Right lobe of liver (tissue), 6 donors: ENCODE data around the gene DHFR. TPM values are rescaled to one million over a fixed set of nuclear protein-coding genes. Genes with fewer than 3 reads are reported as not detected.
"Not testable (repeated sequence)": the region's sequence is repeated elsewhere in the genome, so short reads cannot be mapped to it uniquely, and the experiment has no call there.

Source experiments
- ATAC-seq, 4 donors: fragments of 200-7000 bp; cut with Tn5 transposase; one replicate each; pipeline ENCODE4 v1.9.1; 2020; ENCODE audit warnings: mild to moderate bottlenecking in 4 of 4, moderate library complexity in 4 of 4
- DNase-seq, 3 donors: peaks; one replicate each; pipeline ENCODE4 v3.0.0-alpha.2; 2020
- H3K27ac ChIP-seq, 3 donors: fragments of 200-600 bp; one replicate each; pipeline ENCODE4 v1.8.0; 2022
- H3K27me3 ChIP-seq, 2 donors: fragments of 200-600 bp; one replicate each; pipeline ENCODE4 v1.8.0; 2022
- H3K36me3 ChIP-seq, 4 donors: fragments of 200-600 bp; sonication (generic) in 1 of 4; one replicate each; pipeline versions ENCODE4 v1.5.1 to v1.8.0; 2017 to 2022; ENCODE audit warnings: control low read depth in 1 of 4
- H3K4me1 ChIP-seq, 4 donors: fragments of 200-600 bp; sonication (generic) in 1 of 4; one replicate each; pipeline versions ENCODE4 v1.5.1 to v1.8.0; 2017 to 2022; ENCODE audit warnings: control low read depth in 1 of 4
- H3K4me3 ChIP-seq, 3 donors: fragments of 200-600 bp; one replicate each; pipeline ENCODE4 v1.8.0; 2022
- H3K9me3 ChIP-seq, 4 donors: fragments of 200-600 bp; sonication (generic) in 1 of 4; one replicate each; pipeline versions ENCODE4 v1.5.1 to v1.8.0; 2017 to 2022; ENCODE audit warnings: control low read depth in 1 of 4
- POLR2A ChIP-seq: fragments of 450-650 bp; IDR thresholded peaks from one replicate; pipeline ENCODE4 v1.6.1; 2017; ENCODE audit warnings: antibody characterized with exemption, mild to moderate bottlenecking
- WGBS: methylation state at CpG from one replicate; pipeline ENCODE4 v1.1.6; 2018; ENCODE audit warnings: low coverage, low lambda C conversion rate; ENCODE audit not compliant: insufficient coverage; ENCODE audit errors: missing lambda C conversion rate; 5-methylcytosine and 5-hydroxymethylcytosine counted together
- intact Hi-C, 2 donors: fragments of 100-400 bp; cut with DNase I; formaldehyde crosslinking; loops; one replicate each; pipeline versions ENCODE4 v1.11.2 to v1.14.1; 2022
- total RNA-seq, 6 experiments: library from RNA; depleted of rRNA in 2 of 6; stranded (reverse); fragments of >200 nt in 2 of 6; fragmentation: NEBNext Ultra II Directional in 3 of 6; extraction: Animal tissue kit (Norgen Biotek cat#: 25700) in 3 of 6; gene quantifications; one replicate each; pipeline versions ENCODE4 v1.1.0 to v1.2.4, GENCODE V29; 2016 to 2023
- TF ChIP-seq, protein P1 (sequence below), 4 donors: fragments of 200-600 bp in 3 of 4; fragments of 450-650 bp in 1 of 4; IDR thresholded peaks; one replicate each; pipeline versions ENCODE4 v1.5.1 to v1.8.0; 2016 to 2022; ENCODE audit warnings: antibody characterized with exemption in 4 of 4, mild to moderate bottlenecking in 2 of 4
- donor health status: DM: no; HTN: yes; CAD: no.
- donor health status: DM: no; HTN: no; CAD: no.
- donor health status: DM: no; HTN: no; CAD: no.
- donor health status: DM: no; HTN: yes; CAD: no.
- donor health status: DM: no; HTN: yes; CAD: no.

The DHFR gene
- total RNA-seq, 6 experiments from 2014 or later: 15.3 to 29.2 (median 22.2) TPM

DNA sequence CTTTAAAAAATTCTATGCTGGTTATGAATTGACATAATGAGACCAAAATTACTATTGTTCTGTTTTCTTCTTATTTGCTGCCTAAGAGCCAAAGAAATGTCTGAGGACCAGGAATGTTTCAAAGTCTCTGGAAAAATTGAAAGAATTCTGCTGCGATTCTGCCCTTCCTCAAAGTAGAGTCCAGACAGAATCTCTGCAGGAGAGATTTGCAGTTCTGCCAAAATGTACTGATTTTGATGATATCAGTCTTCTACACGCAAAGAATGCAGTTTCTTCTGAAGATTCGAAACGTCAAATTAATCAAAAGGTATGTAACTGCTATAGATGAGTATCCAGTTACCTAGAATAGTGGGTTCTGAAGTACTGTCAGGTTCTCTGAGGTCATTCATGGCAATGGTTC is 10.3 kb upstream of the DHFR start:
- intact Hi-C loops: no loop called here

DNA sequence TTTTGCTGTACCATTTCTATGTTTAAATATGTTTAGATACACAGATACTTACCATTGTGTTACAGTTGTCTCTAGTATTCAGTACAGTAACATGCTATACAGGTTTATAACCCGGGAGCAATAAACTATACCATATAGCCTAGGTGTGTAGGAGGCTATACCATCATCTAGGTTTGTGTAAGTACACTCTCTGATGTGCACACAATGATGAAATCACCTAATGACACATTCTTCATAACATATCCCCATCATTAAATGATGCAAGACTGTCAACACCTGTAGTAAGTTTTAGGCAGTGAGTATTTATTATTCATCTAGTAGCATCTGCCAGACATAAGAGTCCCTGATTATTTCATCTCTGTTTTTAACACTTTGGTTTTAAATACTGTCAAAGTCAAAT is 7.3 kb upstream of the DHFR start:
- H3K9me3 ChIP-seq: no peaks in the 10 kb centered on the region
- WGBS: 43% methylated on average over 1 of the region's 1 CpG
- peaks cover 0 to 25% (median 8%) of the 10 kb centered on the region in 4 donors for H3K4me1 ChIP-seq
- H3K4me3 ChIP-seq: no peak overlapping the region
- no peaks in the 10 kb centered on the region for H3K27me3 ChIP-seq
- H3K36me3 ChIP-seq: peaks cover 0 to 22% (median 2%) of the 10 kb centered on the region in 4 donors
- ATAC-seq (peak in 1 of 4 donors; percentile 34), DNase-seq (no peak)
- intact Hi-C loops: no loop called here
- H3K27ac ChIP-seq: no peak overlapping the region
- no peak for TF ChIP-seq POLR2A
- TF ChIP-seq, protein P1, sequence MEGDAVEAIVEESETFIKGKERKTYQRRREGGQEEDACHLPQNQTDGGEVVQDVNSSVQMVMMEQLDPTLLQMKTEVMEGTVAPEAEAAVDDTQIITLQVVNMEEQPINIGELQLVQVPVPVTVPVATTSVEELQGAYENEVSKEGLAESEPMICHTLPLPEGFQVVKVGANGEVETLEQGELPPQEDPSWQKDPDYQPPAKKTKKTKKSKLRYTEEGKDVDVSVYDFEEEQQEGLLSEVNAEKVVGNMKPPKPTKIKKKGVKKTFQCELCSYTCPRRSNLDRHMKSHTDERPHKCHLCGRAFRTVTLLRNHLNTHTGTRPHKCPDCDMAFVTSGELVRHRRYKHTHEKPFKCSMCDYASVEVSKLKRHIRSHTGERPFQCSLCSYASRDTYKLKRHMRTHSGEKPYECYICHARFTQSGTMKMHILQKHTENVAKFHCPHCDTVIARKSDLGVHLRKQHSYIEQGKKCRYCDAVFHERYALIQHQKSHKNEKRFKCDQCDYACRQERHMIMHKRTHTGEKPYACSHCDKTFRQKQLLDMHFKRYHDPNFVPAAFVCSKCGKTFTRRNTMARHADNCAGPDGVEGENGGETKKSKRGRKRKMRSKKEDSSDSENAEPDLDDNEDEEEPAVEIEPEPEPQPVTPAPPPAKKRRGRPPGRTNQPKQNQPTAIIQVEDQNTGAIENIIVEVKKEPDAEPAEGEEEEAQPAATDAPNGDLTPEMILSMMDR (IDR thresholded peaks at IDR 0.05): no peak

More for the DNA sequence above, 10.3 kb upstream of the DHFR start:
- Histone ChIP-seq H3K36me3 (peaks cover 0 to 8% (median 0%) of the 10 kb centered on the region in 4 donors), H3K4me1 (peaks cover 0 to 44% (median 18%) of the 10 kb centered on the region in 4 donors), H3K27me3 (no peaks in the 10 kb centered on the region), H3K27ac (no peak overlapping the region), H3K9me3 (no peaks in the 10 kb centered on the region), H3K4me3 (no peak overlapping the region)
- WGBS: 95% methylated on average over 4 of the region's 4 CpGs
- ATAC-seq (no peak), DNase-seq (no peak)
- TF ChIP-seq POLR2A: no peak
- TF ChIP-seq, protein P1 (IDR thresholded peaks at IDR 0.05): no peak

DNA sequence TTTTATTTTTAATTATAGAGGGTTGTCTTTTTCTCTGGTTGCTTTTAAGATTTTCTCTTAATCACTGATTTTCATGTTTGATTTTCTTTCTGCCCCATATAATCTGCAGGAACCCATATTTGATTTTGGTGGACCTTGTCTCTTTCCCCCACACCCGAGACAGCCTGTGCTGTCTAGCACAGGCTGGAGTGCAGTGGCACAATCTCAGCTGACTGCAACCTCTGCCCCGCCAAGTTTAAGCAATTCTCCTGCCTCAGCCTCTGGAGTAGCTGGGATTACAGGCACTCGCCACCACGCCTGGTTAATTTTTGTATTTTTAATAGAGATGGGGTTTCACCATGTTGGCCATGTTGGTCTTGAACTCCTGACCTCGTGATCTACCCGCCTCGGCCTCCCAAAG is 5.9 kb upstream of the DHFR start:
- peak; percentile 82 to 94 (median 90) for ATAC-seq
- DNase-seq: peak; percentile 44 to 83 (median 61)
- intact Hi-C loops, H3K27me3 ChIP-seq, H3K9me3 ChIP-seq, H3K4me3 ChIP-seq: not testable (repeated sequence)
- Histone ChIP-seq H3K27ac (peak overlapping the region in 1 of 3 donors; percentile 6), H3K36me3 (peaks cover 0 to 27% (median 2%) of the 10 kb centered on the region in 4 donors), H3K4me1 (peaks cover 0 to 26% (median 7%) of the 10 kb centered on the region in 4 donors)
- WGBS: 43% methylated on average over 7 of the region's 7 CpGs

DNA sequence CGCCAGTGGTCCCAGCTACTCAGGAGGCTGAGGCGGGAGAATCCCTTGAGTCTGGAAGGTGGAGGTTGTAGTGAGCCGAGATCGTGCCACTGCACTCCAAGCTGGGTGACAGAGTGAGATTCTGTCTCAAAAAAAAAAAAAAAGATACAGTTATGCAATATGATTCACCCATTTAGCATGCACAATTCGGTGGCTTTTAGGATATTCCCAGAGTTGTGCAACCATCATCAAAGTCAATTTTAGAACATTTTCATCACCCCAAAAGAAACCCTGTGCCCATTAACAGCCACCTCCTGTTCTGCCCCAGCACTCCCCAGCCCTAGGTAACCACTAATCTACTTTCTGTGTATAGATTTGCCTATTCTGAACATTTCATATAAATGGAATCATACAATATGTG is 4.3 kb upstream of the DHFR start:
- Histone ChIP-seq H3K4me3 (no peak overlapping the region), H3K4me1 (peaks cover 0 to 29% (median 10%) of the 10 kb centered on the region in 4 donors), H3K27ac (no peak overlapping the region), H3K9me3 (no peaks in the 10 kb centered on the region), H3K36me3 (peaks cover 0 to 21% (median 2%) of the 10 kb centered on the region in 4 donors), H3K27me3 (no peaks in the 10 kb centered on the region)
- 78% methylated on average over 5 of the region's 5 CpGs for WGBS
- ATAC-seq (no peak), DNase-seq (no peak)
- TF ChIP-seq, protein P1 (IDR thresholded peaks at IDR 0.05): no peak
- TF ChIP-seq POLR2A: no peak
- intact Hi-C loops: no loop called here

DNA sequence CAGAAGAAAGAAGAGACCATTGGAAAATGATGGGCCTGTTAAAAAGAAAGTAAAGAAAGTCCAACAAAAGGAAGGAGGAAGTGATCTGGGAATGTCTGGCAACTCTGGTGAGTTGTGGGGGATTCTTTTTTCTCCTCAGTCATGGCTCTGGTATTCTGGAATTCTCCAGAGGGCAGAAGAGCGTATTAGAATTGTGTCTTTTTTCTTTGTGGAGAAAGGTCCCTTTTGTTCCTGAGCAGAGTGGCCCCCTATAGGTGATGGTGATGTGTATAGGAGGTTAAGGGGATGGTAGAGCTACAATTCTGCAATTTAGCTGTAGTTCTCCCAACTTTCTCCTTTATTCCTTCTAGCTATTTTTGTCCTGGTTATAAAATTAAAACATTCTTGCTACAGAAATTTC is 1.6 kb upstream of the DHFR start:
- intact Hi-C loops: no loop called here
- no peak for ATAC-seq
- Histone ChIP-seq H3K27me3 (no peaks in the 10 kb centered on the region), H3K27ac (no peak overlapping the region), H3K4me1 (peaks cover 0 to 30% (median 12%) of the 10 kb centered on the region in 4 donors), H3K4me3 (no peak overlapping the region), H3K36me3 (peaks cover 0 to 21% (median 2%) of the 10 kb centered on the region in 4 donors), H3K9me3 (no peaks in the 10 kb centered on the region)
- WGBS: 17% methylated on average over 1 of the region's 1 CpG
- no peak for DNase-seq
- TF ChIP-seq, protein P1 (IDR thresholded peaks at IDR 0.05): no peak
- TF ChIP-seq POLR2A: no peak
